HEK293T (cell line): ENCODE measurements around the gene HBE1.

ENCODE experiments used
- ARNT ChIP-seq: fragments of 450-650 bp; IDR thresholded peaks from 2 replicates; pipeline ENCODE4 v1.6.1; 2017; ENCODE audit warnings: mild to moderate bottlenecking
- ELF4 ChIP-seq: fragments of 450-650 bp; IDR thresholded peaks from 2 replicates; pipeline ENCODE4 v1.6.1; 2017; ENCODE audit warnings: antibody characterized with exemption
- FOXA1 ChIP-seq: fragments of 450-650 bp; IDR thresholded peaks from 2 replicates; pipeline ENCODE4 v1.6.1; 2016; ENCODE audit warnings: mild to moderate bottlenecking
- FOXK2 ChIP-seq: fragments of 450-650 bp; IDR thresholded peaks from 2 replicates; pipeline ENCODE4 v1.6.1; 2016; ENCODE audit warnings: mild to moderate bottlenecking
- FOXM1 ChIP-seq: fragments of 450-650 bp; IDR thresholded peaks from 2 replicates; pipeline ENCODE4 v1.6.1; 2017; ENCODE audit warnings: mild to moderate bottlenecking, borderline replicate concordance
- SUZ12 ChIP-seq: fragments of 450-650 bp; IDR thresholded peaks from 2 replicates; pipeline ENCODE4 v1.6.1; 2016; ENCODE audit warnings: mild to moderate bottlenecking
- TARDBP ChIP-seq: fragments of 450-650 bp; IDR thresholded peaks from 2 replicates; pipeline ENCODE4 v1.6.1; 2016

DNA sequence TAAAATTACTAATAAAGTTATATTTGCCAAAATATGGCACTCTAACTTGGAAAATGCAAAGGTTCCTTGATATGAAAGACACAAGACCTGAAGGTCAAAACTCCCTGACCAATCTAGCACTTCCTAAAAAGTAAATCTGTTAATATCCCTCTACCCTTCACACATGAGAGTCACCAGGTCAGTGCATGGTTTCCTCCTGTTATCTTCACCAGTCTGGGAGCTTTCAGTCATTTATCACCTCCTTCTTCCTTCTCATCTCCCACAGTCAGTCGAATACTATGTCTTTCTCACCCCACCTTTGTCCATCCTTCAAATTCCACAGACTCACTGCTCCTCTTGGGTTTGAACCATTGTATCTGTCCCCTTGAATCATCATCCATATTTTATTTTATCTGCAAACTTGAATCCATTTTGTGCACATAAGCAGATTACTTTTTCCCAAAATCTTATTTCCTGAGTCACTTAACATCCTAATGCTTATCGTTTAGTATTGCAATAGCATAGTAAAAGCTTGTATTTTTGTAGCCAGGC, 2.6 kb downstream of the HBE1 start:
- TF ChIP-seq SUZ12 = no peak
- TF ChIP-seq TARDBP = no peak
- no peak for TF ChIP-seq FOXM1
- TF ChIP-seq FOXA1 = no peak
- TF ChIP-seq FOXK2 = no peak
- no peak for TF ChIP-seq ELF4
- no peak for TF ChIP-seq ARNT
